ENCODE measurements around the gene MACROD2.

The MACROD2 gene

GRCh38 chr20:14064333-14064732, 69.0 kb downstream of the MACROD2 start:
- DNase-seq: no peak

- DNase-seq: no peak
These were observed 69.6 kb downstream of the MACROD2 start for GRCh38 chr20:14064921-14065320.

GRCh38 chr20:14065774-14066173, 70.5 kb downstream of the MACROD2 start:
- no peak for DNase-seq

- DNase-seq: no peak
These were observed 72.3 kb downstream of the MACROD2 start for GRCh38 chr20:14067603-14068002.

- DNase-seq: no peak
These were observed 74.5 kb downstream of the MACROD2 start for GRCh38 chr20:14069796-14070195.

GRCh38 chr20:14093652-14094051, 98.3 kb downstream of the MACROD2 start:
- no peak for DNase-seq

GRCh38 chr20:14098261-14098660, 102.9 kb downstream of the MACROD2 start:
- no peak for DNase-seq

GRCh38 chr20:14113416-14113815, 118.1 kb downstream of the MACROD2 start:
- DNase-seq: no peak

- DNase-seq: no peak
These were observed 118.9 kb downstream of the MACROD2 start for GRCh38 chr20:14114065-14114704.

GRCh38 chr20:14116037-14116436, 120.7 kb downstream of the MACROD2 start:
- no peak for DNase-seq

GRCh38 chr20:14117768-14118167, 122.5 kb downstream of the MACROD2 start:
- DNase-seq: no peak

GRCh38 chr20:14126856-14127255, 131.5 kb downstream of the MACROD2 start:
- DNase-seq: no peak

GRCh38 chr20:14127514-14128223, 132.4 kb downstream of the MACROD2 start:
- DNase-seq: no peak

GRCh38 chr20:14134004-14134403, 138.7 kb downstream of the MACROD2 start:
- no peak for DNase-seq

- no peak for DNase-seq
These were observed 146.9 kb downstream of the MACROD2 start for GRCh38 chr20:14142171-14142570.

GRCh38 chr20:14142964-14143627, 147.8 kb downstream of the MACROD2 start:
- no peak for DNase-seq

GRCh38 chr20:14148042-14148441, 152.7 kb downstream of the MACROD2 start:
- DNase-seq: no peak

GRCh38 chr20:14155361-14155760, 160.0 kb downstream of the MACROD2 start:
- DNase-seq: no peak

GRCh38 chr20:14178528-14178927, 183.2 kb downstream of the MACROD2 start:
- DNase-seq: no peak

GRCh38 chr20:14178952-14179351, 183.6 kb downstream of the MACROD2 start:
- no peak for DNase-seq

- no peak for DNase-seq
These were observed 194.6 kb downstream of the MACROD2 start for GRCh38 chr20:14189794-14190402.

- DNase-seq: no peak
These were observed 196.2 kb downstream of the MACROD2 start for GRCh38 chr20:14191559-14191958.

GRCh38 chr20:14193443-14193842, 198.1 kb downstream of the MACROD2 start:
- DNase-seq: no peak

GRCh38 chr20:14193885-14194284, 198.6 kb downstream of the MACROD2 start:
- DNase-seq: no peak
